Adrenal gland (tissue), 5 donors: Measurements from ENCODE around the gene SMTNL1.

Experiments used
- CTCF ChIP-seq, 6 experiments: fragments of 450-650 bp in 4 of 6; fragments of 200-600 bp in 2 of 6; sonication (generic) in 1 of 6; IDR thresholded peaks; 1 replicate in 5 of 6; 2 replicates in 1 of 6; pipeline versions ENCODE4 v1.5.1 to v1.8.0; 2016 to 2021; ENCODE audit warnings: antibody characterized with exemption in 6 of 6, mild to moderate bottlenecking in 2 of 6, moderate library complexity in 1 of 6
- POLR2A ChIP-seq, 2 donors: fragments of 450-650 bp; IDR thresholded peaks; one replicate each; pipeline ENCODE4 v1.6.1; 2017; ENCODE audit warnings: antibody characterized with exemption in 2 of 2, mild to moderate bottlenecking in 2 of 2, moderate library complexity in 1 of 2
- donor health status: DM: no; HTN: no; CAD: no.

GRCh38 chr11:57586711-57587245 is 49.4 kb downstream of the SMTNL1 start:
- TF ChIP-seq POLR2A (IDR thresholded peaks at IDR 0.05) (no peak), CTCF (IDR thresholded peaks at IDR 0.05) (no peak)
